Fibroblast of pulmonary artery (primary cell): Measurements from ENCODE around the gene MYL7.

ENCODE experiments used
- DNase-seq: peaks from one replicate; pipeline ENCODE4 v3.0.0-alpha.2; 2010; ENCODE audit warnings: low read depth
- H3K4me3 ChIP-seq: replicated peaks from 2 replicates; pipeline ENCODE4 v1.5.1; 2011; ENCODE audit warnings: low read depth, mild to moderate bottlenecking, control low read depth, low read length, moderate library complexity
- CTCF ChIP-seq: IDR thresholded peaks from 2 replicates; pipeline ENCODE4 v1.5.1; 2011; ENCODE audit warnings: mild to moderate bottlenecking, control low read depth, low read length, inconsistent platforms; ENCODE audit errors: missing control alignments

The MYL7 gene

GRCh38 chr7:44103923-44104859 lies 36.9 kb downstream of the MYL7 start, which contains the start of gene AEBP1:
AEBP1 (plus strand) TSS chr7:44104345; CDS start chr7:44104666, 321 bp downstream.
- peak; percentile 37 for DNase-seq
- peak within 1 kb of the TSS; percentile 68 for H3K4me3 ChIP-seq
- no peak for TF ChIP-seq CTCF

DNA sequence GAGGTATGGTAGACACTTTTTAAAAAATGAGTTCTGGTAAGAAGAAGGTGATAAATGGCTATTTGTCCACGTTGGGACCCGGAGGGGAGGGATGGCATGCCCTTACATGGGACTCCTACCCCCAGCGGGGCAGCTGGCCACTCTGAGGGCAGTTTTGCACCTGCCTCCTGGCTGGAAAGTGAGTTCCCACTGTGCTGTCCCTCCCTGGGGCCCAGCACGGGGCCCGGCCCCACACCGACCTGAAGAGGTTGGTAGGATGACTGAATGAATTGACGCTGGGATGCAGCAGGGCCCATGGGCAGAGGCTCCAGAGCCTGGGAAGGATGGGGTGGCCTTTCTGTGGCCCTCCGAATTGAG lies 37.6 kb downstream of the MYL7 start:
- TF ChIP-seq CTCF, result no peak
- DNase-seq, result no peak
- no peak overlapping the region for H3K4me3 ChIP-seq

- no peak for TF ChIP-seq CTCF
- no peak overlapping the region for H3K4me3 ChIP-seq
- DNase-seq, result no peak
Observed at GRCh38 chr7:44102846-44103565, 38.1 kb downstream of the MYL7 start.

- no peak for TF ChIP-seq CTCF
- DNase-seq, result peak; percentile 47
- no peak overlapping the region for H3K4me3 ChIP-seq
Observed at GRCh38 chr7:44101966-44102845, 38.9 kb downstream of the MYL7 start.

DNA sequence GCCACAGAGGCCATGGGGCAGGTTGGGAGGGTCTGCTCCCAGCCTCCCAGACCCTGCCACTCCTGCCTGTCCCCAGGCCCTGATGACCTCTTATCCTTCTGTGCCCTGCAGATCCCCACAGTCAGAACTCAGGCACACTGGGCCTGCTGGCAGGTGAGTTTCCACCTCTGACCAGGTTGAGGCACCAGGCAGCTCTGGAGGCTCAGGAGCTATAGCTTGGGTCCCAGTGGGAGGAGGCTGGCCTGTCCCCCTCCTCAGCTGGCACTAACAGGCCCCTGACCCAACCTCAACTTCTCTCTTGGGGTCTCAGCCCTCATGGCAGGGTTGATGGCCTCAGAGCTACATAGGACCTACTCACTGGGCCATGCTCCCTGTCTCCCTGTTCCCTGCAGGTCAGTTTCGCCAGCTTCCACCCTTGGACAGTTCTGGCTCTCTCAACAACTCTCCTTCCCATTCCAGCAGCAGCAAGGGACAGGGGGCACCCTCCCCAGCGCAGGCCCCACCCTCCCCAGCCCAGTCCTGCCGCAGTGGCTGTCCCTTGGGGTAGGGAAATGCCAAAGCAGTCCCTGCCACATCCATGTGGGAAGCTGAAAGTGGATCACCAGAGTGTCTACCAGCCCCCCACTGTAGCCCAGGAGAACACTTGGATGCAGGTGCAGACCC lies 39.7 kb downstream of the MYL7 start:
- no peak for DNase-seq
- TF ChIP-seq CTCF, result no peak
- no peak overlapping the region for H3K4me3 ChIP-seq
